Activated naive CD4-positive, alpha-beta T cell treated with anti-CD3 and anti-CD28 coated beads, Interleukin-2, amount 10 ng/mL, durations not matched to agents 7 days and 5 days (primary cell): Measurements from ENCODE around the gene FGF14.

Source experiments
- CTCF ChIA-PET: fragments of 350-600 bp; sonication (Branson Sonifier 250); formaldehyde crosslinking; loops from one replicate; lab custom pipeline; 2021; ENCODE audit warnings: antibody characterized with exemption; lab: Charles Lee
- DNase-seq: peaks from one replicate; pipeline ENCODE4 v3.0.0-alpha.2; 2020
- H3K27ac Mint-ChIP-seq: one replicate; pipeline ENCODE4 v1.8.0; 2021; ENCODE audit warnings: mild to moderate bottlenecking, moderate library complexity, mixed read lengths
- H3K27me3 Mint-ChIP-seq: one replicate; pipeline ENCODE4 v1.8.0; 2021; ENCODE audit warnings: mild to moderate bottlenecking, mixed read lengths
- H3K36me3 Mint-ChIP-seq: one replicate; pipeline ENCODE4 v1.8.0; 2021; ENCODE audit warnings: mixed read lengths
- H3K4me1 Mint-ChIP-seq: one replicate; pipeline ENCODE4 v1.8.0; 2021; ENCODE audit warnings: mixed read lengths
- H3K4me3 Mint-ChIP-seq: one replicate; pipeline ENCODE4 v1.8.0; 2021; ENCODE audit warnings: mild to moderate bottlenecking, moderate library complexity, mixed read lengths
- H3K9me3 Mint-ChIP-seq: one replicate; pipeline ENCODE4 v1.8.0; 2021; ENCODE audit warnings: mixed read lengths

FGF14 gene

GRCh38 chr13:101970341-101970740, 431.5 kb downstream of the FGF14 start:
- H3K4me3 Mint-ChIP-seq: no peak overlapping the region
- no peaks in the 10 kb centered on the region for H3K27me3 Mint-ChIP-seq
- no peak overlapping the region for H3K27ac Mint-ChIP-seq
- no peaks in the 10 kb centered on the region for H3K4me1 Mint-ChIP-seq
- CTCF ChIA-PET: no interaction called here
- H3K9me3 Mint-ChIP-seq: no peaks in the 10 kb centered on the region
- H3K36me3 Mint-ChIP-seq: no peaks in the 10 kb centered on the region
- DNase-seq: no peak

GRCh38 chr13:101967781-101968180, 434.1 kb downstream of the FGF14 start:
- no peaks in the 10 kb centered on the region for H3K4me1 Mint-ChIP-seq
- CTCF ChIA-PET: no interaction called here
- no peaks in the 10 kb centered on the region for H3K36me3 Mint-ChIP-seq
- no peaks in the 10 kb centered on the region for H3K9me3 Mint-ChIP-seq
- H3K27me3 Mint-ChIP-seq: no peaks in the 10 kb centered on the region
- H3K4me3 Mint-ChIP-seq: no peak overlapping the region
- DNase-seq: no peak
- no peak overlapping the region for H3K27ac Mint-ChIP-seq

GRCh38 chr13:101967216-101967615, 434.6 kb downstream of the FGF14 start:
- H3K36me3 Mint-ChIP-seq: no peaks in the 10 kb centered on the region
- H3K27me3 Mint-ChIP-seq: no peaks in the 10 kb centered on the region
- no peak overlapping the region for H3K27ac Mint-ChIP-seq
- CTCF ChIA-PET: no interaction called here
- DNase-seq: no peak
- H3K4me1 Mint-ChIP-seq: no peaks in the 10 kb centered on the region
- H3K4me3 Mint-ChIP-seq: no peak overlapping the region
- no peaks in the 10 kb centered on the region for H3K9me3 Mint-ChIP-seq

- no peaks in the 10 kb centered on the region for H3K4me1 Mint-ChIP-seq
- no peak overlapping the region for H3K27ac Mint-ChIP-seq
- no peaks in the 10 kb centered on the region for H3K27me3 Mint-ChIP-seq
- H3K4me3 Mint-ChIP-seq: no peak overlapping the region
- no peaks in the 10 kb centered on the region for H3K36me3 Mint-ChIP-seq
- DNase-seq: no peak
- CTCF ChIA-PET: no interaction called here
- H3K9me3 Mint-ChIP-seq: no peaks in the 10 kb centered on the region
Measured at GRCh38 chr13:101965096-101965495, 436.8 kb downstream of the FGF14 start.

- no peak for DNase-seq
- peaks cover 8% of the 10 kb centered on the region for H3K4me1 Mint-ChIP-seq
- CTCF ChIA-PET: no interaction called here
- no peak overlapping the region for H3K27ac Mint-ChIP-seq
- H3K9me3 Mint-ChIP-seq: no peaks in the 10 kb centered on the region
- H3K36me3 Mint-ChIP-seq: no peaks in the 10 kb centered on the region
- H3K4me3 Mint-ChIP-seq: no peak overlapping the region
- H3K27me3 Mint-ChIP-seq: no peaks in the 10 kb centered on the region
Measured at GRCh38 chr13:101959016-101959415, 442.8 kb downstream of the FGF14 start.

- Mint-ChIP-seq H3K27ac (no peak overlapping the region), H3K36me3 (no peaks in the 10 kb centered on the region), H3K27me3 (no peaks in the 10 kb centered on the region), H3K9me3 (no peaks in the 10 kb centered on the region), H3K4me3 (no peak overlapping the region), H3K4me1 (peaks cover 8% of the 10 kb centered on the region)
- CTCF ChIA-PET: interaction anchor here (0.6 kb wide), 1 partner anchor 159 kb away, joined by 4 read pairs; no protein-coding TSS in a partner anchor
- no peak for DNase-seq
Measured at GRCh38 chr13:101955764-101956163, 446.1 kb downstream of the FGF14 start.

GRCh38 chr13:101951114-101951513, 450.7 kb downstream of the FGF14 start:
- no peak for DNase-seq
- Mint-ChIP-seq H3K4me1 (peaks cover 8% of the 10 kb centered on the region), H3K9me3 (no peaks in the 10 kb centered on the region), H3K36me3 (no peaks in the 10 kb centered on the region), H3K4me3 (no peak overlapping the region), H3K27ac (no peak overlapping the region), H3K27me3 (no peaks in the 10 kb centered on the region)
- CTCF ChIA-PET: no interaction called here

- Mint-ChIP-seq H3K27me3 (no peaks in the 10 kb centered on the region), H3K27ac (no peak overlapping the region), H3K36me3 (no peaks in the 10 kb centered on the region), H3K9me3 (no peaks in the 10 kb centered on the region), H3K4me3 (no peak overlapping the region), H3K4me1 (no peaks in the 10 kb centered on the region)
- no peak for DNase-seq
- CTCF ChIA-PET: no interaction called here
Measured at GRCh38 chr13:101949681-101950080, 452.2 kb downstream of the FGF14 start.

- no peak for DNase-seq
- no peak overlapping the region for H3K27ac Mint-ChIP-seq
- CTCF ChIA-PET: no interaction called here
- H3K9me3 Mint-ChIP-seq: no peaks in the 10 kb centered on the region
- H3K4me3 Mint-ChIP-seq: no peak overlapping the region
- H3K36me3 Mint-ChIP-seq: no peaks in the 10 kb centered on the region
- no peaks in the 10 kb centered on the region for H3K4me1 Mint-ChIP-seq
- H3K27me3 Mint-ChIP-seq: no peaks in the 10 kb centered on the region
Measured at GRCh38 chr13:101946401-101946800, 455.4 kb downstream of the FGF14 start.

GRCh38 chr13:101945435-101945834, 456.4 kb downstream of the FGF14 start:
- H3K27ac Mint-ChIP-seq: no peak overlapping the region
- no peaks in the 10 kb centered on the region for H3K36me3 Mint-ChIP-seq
- H3K4me3 Mint-ChIP-seq: no peak overlapping the region
- no peaks in the 10 kb centered on the region for H3K27me3 Mint-ChIP-seq
- no peak for DNase-seq
- H3K4me1 Mint-ChIP-seq: no peaks in the 10 kb centered on the region
- CTCF ChIA-PET: no interaction called here
- no peaks in the 10 kb centered on the region for H3K9me3 Mint-ChIP-seq

GRCh38 chr13:101944521-101944920, 457.3 kb downstream of the FGF14 start:
- CTCF ChIA-PET: no interaction called here
- H3K9me3 Mint-ChIP-seq: no peaks in the 10 kb centered on the region
- no peaks in the 10 kb centered on the region for H3K36me3 Mint-ChIP-seq
- H3K4me1 Mint-ChIP-seq: no peaks in the 10 kb centered on the region
- H3K4me3 Mint-ChIP-seq: no peak overlapping the region
- H3K27ac Mint-ChIP-seq: no peak overlapping the region
- DNase-seq: no peak
- H3K27me3 Mint-ChIP-seq: no peaks in the 10 kb centered on the region

GRCh38 chr13:101942535-101943157, 459.2 kb downstream of the FGF14 start:
- no peak overlapping the region for H3K4me3 Mint-ChIP-seq
- H3K27ac Mint-ChIP-seq: no peak overlapping the region
- no peaks in the 10 kb centered on the region for H3K27me3 Mint-ChIP-seq
- no peaks in the 10 kb centered on the region for H3K4me1 Mint-ChIP-seq
- DNase-seq: no peak
- CTCF ChIA-PET: no interaction called here
- H3K36me3 Mint-ChIP-seq: no peaks in the 10 kb centered on the region
- H3K9me3 Mint-ChIP-seq: no peaks in the 10 kb centered on the region

GRCh38 chr13:101942038-101942437, 459.8 kb downstream of the FGF14 start:
- CTCF ChIA-PET: no interaction called here
- no peak for DNase-seq

GRCh38 chr13:101941095-101941783, 460.6 kb downstream of the FGF14 start:
- no peaks in the 10 kb centered on the region for H3K9me3 Mint-ChIP-seq
- H3K4me1 Mint-ChIP-seq: no peaks in the 10 kb centered on the region
- no peaks in the 10 kb centered on the region for H3K27me3 Mint-ChIP-seq
- no peak for DNase-seq
- no peaks in the 10 kb centered on the region for H3K36me3 Mint-ChIP-seq
- CTCF ChIA-PET: interaction anchor here (0.9 kb wide), 2 partner anchors 200 to 516 kb away, joined by 3 to 7 read pairs; no protein-coding TSS in a partner anchor
- no peak overlapping the region for H3K4me3 Mint-ChIP-seq
- no peak overlapping the region for H3K27ac Mint-ChIP-seq

More at GRCh38 chr13:101942038-101942437, 459.8 kb downstream of the FGF14 start:
- Mint-ChIP-seq H3K27ac (no peak overlapping the region), H3K4me1 (no peaks in the 10 kb centered on the region), H3K4me3 (no peak overlapping the region), H3K27me3 (no peaks in the 10 kb centered on the region), H3K36me3 (no peaks in the 10 kb centered on the region), H3K9me3 (no peaks in the 10 kb centered on the region)

GRCh38 chr13:101939370-101939769, 462.5 kb downstream of the FGF14 start:
- CTCF ChIA-PET: no interaction called here
- Mint-ChIP-seq H3K4me1 (no peaks in the 10 kb centered on the region), H3K27me3 (no peaks in the 10 kb centered on the region), H3K36me3 (no peaks in the 10 kb centered on the region), H3K4me3 (no peak overlapping the region), H3K27ac (no peak overlapping the region), H3K9me3 (no peaks in the 10 kb centered on the region)
- DNase-seq: no peak
